B cell (primary cell): Measurements from ENCODE around the gene DYRK4. TPM values are rescaled to one million over a fixed set of nuclear protein-coding genes. Genes with fewer than 3 reads are reported as not detected.
A peak's percentile ranks its signal among the peaks of the same experiment; 100 is the strongest.

ENCODE experiments used
- ATAC-seq: fragments of 200-7000 bp; cut with Tn5 transposase; one replicate; pipeline ENCODE4 v1.10.0; 2021; ENCODE audit warnings: low read depth, mild to moderate bottlenecking, moderate number of reproducible peaks, moderate library complexity
- CTCF ChIA-PET: fragments of 350-600 bp; sonication (Branson Sonifier 250); formaldehyde crosslinking; loops from one replicate; lab custom pipeline; 2021; ENCODE audit warnings: antibody characterized with exemption, inconsistent platforms; lab: Charles Lee
- POLR2A ChIA-PET: fragments of 350-600 bp; sonication (Branson Sonifier 250); formaldehyde crosslinking; loops from one replicate; lab custom pipeline; 2021; ENCODE audit warnings: antibody characterized with exemption; lab: Charles Lee
- DNase-seq: peaks from one replicate; pipeline ENCODE4 v3.0.0; 2013
- H2AFZ ChIP-seq: 2 replicates; pipeline ENCODE4 v1.6.1; 2012; ENCODE audit warnings: mild to moderate bottlenecking, low read depth, low read length; ENCODE audit not compliant: insufficient read depth, poor library complexity, severe bottlenecking
- H3K27ac ChIP-seq, 2 donors: 1 replicate in 1 of 2; 2 replicates in 1 of 2; pipeline ENCODE4 v1.5.1; 2012 to 2013; ENCODE audit warnings: low read length in 2 of 2, mild to moderate bottlenecking in 2 of 2, moderate library complexity in 1 of 2
- H3K27me3 ChIP-seq, 4 experiments: fragments of 200-600 bp in 1 of 4; sonication (generic) in 1 of 4; replicated peaks in 1 of 4; 1 replicate in 2 of 4; 2 replicates in 2 of 4; pipeline versions ENCODE4 v1.6.1 to v1.7.0; 2013 to 2016; ENCODE audit warnings: low read length in 3 of 4, mild to moderate bottlenecking in 2 of 4, mixed read lengths in 1 of 4, moderate library complexity in 1 of 4; ENCODE audit not compliant: insufficient read depth in 4 of 4, control insufficient read depth in 3 of 4; ENCODE audit errors: control extremely low read depth in 1 of 4
- H3K36me3 ChIP-seq, 2 experiments: replicated peaks in 1 of 2; 1 replicate in 1 of 2; 2 replicates in 1 of 2; pipeline versions ENCODE4 v1.6.1 to v1.7.1; 2013; ENCODE audit warnings: low read length in 1 of 2; ENCODE audit not compliant: insufficient read depth in 2 of 2, control insufficient read depth in 1 of 2; ENCODE audit errors: control extremely low read depth in 1 of 2, extremely low read depth in 1 of 2
- H3K4me1 ChIP-seq, 2 donors: fragments of 200-600 bp in 1 of 2; sonication (generic) in 1 of 2; 1 replicate in 1 of 2; 2 replicates in 1 of 2; pipeline versions ENCODE4 v1.5.1 to v1.6.1; 2013 to 2017; ENCODE audit warnings: low read length in 2 of 2; ENCODE audit not compliant: control insufficient read depth in 2 of 2, insufficient read depth in 2 of 2
- H3K4me2 ChIP-seq: replicated peaks from 2 replicates; pipeline ENCODE3; 2012; ENCODE audit warnings: mild to moderate bottlenecking, low read depth, low read length; ENCODE audit not compliant: poor library complexity, severe bottlenecking
- H3K4me3 ChIP-seq, 5 experiments: fragments of 200-600 bp in 1 of 5; sonication (generic) in 1 of 5; 1 replicate in 3 of 5; 2 replicates in 2 of 5; pipeline versions ENCODE4 v1.5.1 to v1.7.0; 2011 to 2016; ENCODE audit warnings: low read length in 4 of 5, mild to moderate bottlenecking in 4 of 5, low read depth in 2 of 5, control low read depth in 1 of 5, moderate library complexity in 1 of 5; ENCODE audit not compliant: insufficient read depth in 1 of 5; ENCODE audit errors: control extremely low read depth in 1 of 5, extremely low read depth in 1 of 5
- H3K79me2 ChIP-seq: fragments of 200-600 bp; sonication (generic); one replicate; pipeline ENCODE4 v1.6.0; 2016; ENCODE audit warnings: low read length; ENCODE audit not compliant: control insufficient read depth, insufficient read depth
- H3K9ac ChIP-seq: fragments of 200-600 bp; sonication (generic); 2 replicates; pipeline ENCODE4 v1.6.1; 2017; ENCODE audit warnings: mild to moderate bottlenecking, low read length, moderate library complexity
- H3K9me3 ChIP-seq, 3 donors: one replicate each; pipeline versions ENCODE4 v1.6.1 to v1.7.1; 2013; ENCODE audit warnings: low read length in 2 of 3; ENCODE audit not compliant: control insufficient read depth in 2 of 3, insufficient read depth in 1 of 3; ENCODE audit errors: control extremely low read depth in 1 of 3
- H4K20me1 ChIP-seq: 2 replicates; pipeline ENCODE4 v1.6.0; 2012; ENCODE audit warnings: mild to moderate bottlenecking, low read length; ENCODE audit not compliant: insufficient read depth, control insufficient read depth, poor library complexity, severe bottlenecking
- H3K27ac Mint-ChIP-seq: one replicate; pipeline ENCODE4 v1.8.0; 2021; ENCODE audit warnings: mixed read lengths
- H3K27me3 Mint-ChIP-seq: one replicate; pipeline ENCODE4 v1.8.0; 2021; ENCODE audit warnings: mixed read lengths
- H3K4me1 Mint-ChIP-seq: one replicate; pipeline ENCODE4 v1.8.0; 2021; ENCODE audit warnings: mixed read lengths
- H3K4me3 Mint-ChIP-seq: one replicate; pipeline ENCODE4 v1.8.0; 2021; ENCODE audit warnings: mixed read lengths
- H3K9me3 Mint-ChIP-seq: one replicate; pipeline ENCODE4 v1.8.0; 2022; ENCODE audit warnings: mixed read lengths; ENCODE audit not compliant: insufficient read depth
- CTCF ChIP-seq: fragments of 200-600 bp; IDR thresholded peaks from one replicate; pipeline ENCODE4 v1.8.0; 2022; ENCODE audit warnings: antibody characterized with exemption, mild to moderate bottlenecking
- EZH2 ChIP-seq: IDR thresholded peaks from 2 replicates; pipeline ENCODE4 v1.6.1; 2012; ENCODE audit warnings: borderline replicate concordance, low read depth, mild to moderate bottlenecking, moderate library complexity, low read length; ENCODE audit not compliant: insufficient read depth, poor library complexity, severe bottlenecking
- WGBS: methylation state at CpG from one replicate; pipeline ENCODE4 v1.1.5; 2013; ENCODE audit warnings: missing lambda C conversion rate; ENCODE audit not compliant: insufficient coverage; 5-methylcytosine and 5-hydroxymethylcytosine counted together
- intact Hi-C: fragments of 100-400 bp; cut with micrococcal nuclease; formaldehyde crosslinking; loops from one replicate; pipeline ENCODE4 v1.10.0; 2022
- polyA plus RNA-seq: library from polyadenylated mRNA; depleted of rRNA; stranded (reverse); fragments of >200 nt; gene quantifications from 2 replicates; pipeline ENCODE4 v1.2.3, GENCODE V29; 2012
- total RNA-seq, 2 donors: library from RNA; stranded (reverse); fragments of 120-200 nt in 1 of 2; gene quantifications; 1 replicate in 1 of 2; 2 replicates in 1 of 2; pipeline versions ENCODE4 v1.2.3 to v1.2.4, GENCODE V29; 2013 to 2022

DYRK4 gene
- total and polyA plus RNA-seq, 2 donors (not counting 1 experiment from before 2014, with no cell fraction given) = 41.3 to 63.3 TPM

GRCh38 chr12:4604684-4605193 is 42.7 kb downstream of the DYRK4 start:
- H3K9me3 ChIP-seq = no peaks in the 10 kb centered on the region
- H3K9ac ChIP-seq = peak overlapping the region; percentile 77
- Mint-ChIP-seq H3K27me3 (no peaks in the 10 kb centered on the region), H3K9me3 (no peaks in the 10 kb centered on the region), H3K4me1 (peaks cover 25% of the 10 kb centered on the region), H3K4me3 (peak overlapping the region; percentile 99), H3K27ac (peak overlapping the region; percentile 96)
- ChIA-PET POLR2A (interaction anchor here (0.6 to 0.7 kb wide), 2 partner anchors 40 to 67 kb away, joined by 3 to 9 read pairs; no protein-coding TSS in a partner anchor), CTCF (interaction anchor here (0.6 to 2.8 kb wide), 22 partner anchors 8 to 153 kb away, joined by 3 to 15 read pairs (median 4); partner anchors contain the start of genes AKAP3 and NDUFA9)
- ATAC-seq (peak; percentile 97), DNase-seq (peak; percentile 87)
- H3K79me2 ChIP-seq = peaks cover 18% of the 10 kb centered on the region
- H4K20me1 ChIP-seq = no peaks in the 10 kb centered on the region
- H3K36me3 ChIP-seq = peaks cover 1 to 5% of the 10 kb centered on the region in 2 experiments
- H2AFZ ChIP-seq = peak overlapping the region; percentile 80
- H3K4me2 ChIP-seq = peak overlapping the region; percentile 75
- peak overlapping the region; percentile 70 to 90 (median 85) for H3K4me3 ChIP-seq
- intact Hi-C loops = loop anchor here (1.0 kb wide), 3 partner anchors 37 to 66 kb away; partner anchors contain the start of genes AKAP3, NDUFA9 and RAD51AP1
- peaks cover 4 to 6% of the 10 kb centered on the region in 2 donors for H3K4me1 ChIP-seq
- whole genome bisulfite sequencing = 2% methylated on average over 17 of the region's 25 CpGs
- TF ChIP-seq CTCF (peak; percentile 100), EZH2 (no peak)
- peak overlapping the region in 1 of 2 donors; percentile 50 for H3K27ac ChIP-seq
- no peaks in the 10 kb centered on the region for H3K27me3 ChIP-seq

- Histone ChIP-seq H3K27ac (no peak overlapping the region), H3K9ac (no peak overlapping the region), H3K79me2 (peaks cover 18% of the 10 kb centered on the region), H3K36me3 (peaks cover 1 to 27% of the 10 kb centered on the region in 2 experiments), H3K4me1 (peaks cover 4 to 6% of the 10 kb centered on the region in 2 donors), H3K9me3 (no peaks in the 10 kb centered on the region), H3K4me2 (no peak overlapping the region), H2AFZ (no peak overlapping the region), H4K20me1 (no peaks in the 10 kb centered on the region), H3K27me3 (no peaks in the 10 kb centered on the region), H3K4me3 (no peak overlapping the region)
- intact Hi-C loops = no loop called here
- Mint-ChIP-seq H3K27me3 (no peaks in the 10 kb centered on the region), H3K4me1 (peaks cover 25% of the 10 kb centered on the region), H3K4me3 (peak overlapping the region; percentile 16), H3K9me3 (no peaks in the 10 kb centered on the region), H3K27ac (no peak overlapping the region)
- ATAC-seq (no peak), DNase-seq (no peak)
- no CpG with 5 or more reads among the region's 3 CpGs for WGBS
- POLR2A ChIA-PET = no interaction called here
- TF ChIP-seq EZH2 = no peak
- no peak for TF ChIP-seq CTCF
- CTCF ChIA-PET = no interaction called here
These were observed 45.0 kb downstream of the DYRK4 start for GRCh38 chr12:4607056-4607455.
